Stimulated activated CD4-positive, alpha-beta T cell treated with anti-CD3 and anti-CD28 coated beads, Interleukin-4, amount 100 ng/mL, for 48 hours (primary cell): ENCODE results near the gene DLST.

Experiments
- DNase-seq, 2 donors: peaks; one replicate each; pipeline ENCODE4 v3.0.0-alpha.2; 2020; ENCODE audit warnings: low read depth in 2 of 2

DLST gene

DNA sequence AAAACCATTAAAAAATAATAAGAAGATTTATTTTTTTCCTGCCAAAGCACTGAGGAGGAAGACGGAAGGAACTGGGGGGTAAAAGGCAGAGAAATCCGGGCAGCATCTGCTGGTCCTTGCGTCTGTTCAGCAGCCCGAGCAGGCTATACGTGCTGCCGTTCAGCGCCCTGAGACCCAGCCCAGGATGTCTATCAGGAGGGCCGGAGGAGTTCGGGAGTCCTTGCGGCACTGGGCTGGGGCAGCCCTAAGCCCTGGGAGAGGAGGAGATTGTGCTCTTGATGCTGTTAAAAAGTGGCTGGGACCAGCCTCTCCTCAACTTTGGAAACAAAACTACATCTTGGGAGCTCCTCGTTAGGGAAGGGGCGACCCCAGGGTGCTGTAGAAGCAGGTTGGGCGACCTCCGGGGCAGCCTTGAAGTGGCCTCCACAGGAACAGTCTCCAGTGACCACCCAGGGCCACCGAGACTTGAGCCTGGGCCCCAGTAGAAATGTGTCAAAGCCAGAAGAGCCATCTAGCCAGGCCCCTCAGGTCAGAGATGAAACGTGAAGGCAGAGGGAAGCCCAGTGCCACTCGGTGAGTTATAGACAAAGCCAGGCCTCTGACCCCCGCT, 59.3 kb downstream of the DLST start:
- DNase-seq = no peak

DNA sequence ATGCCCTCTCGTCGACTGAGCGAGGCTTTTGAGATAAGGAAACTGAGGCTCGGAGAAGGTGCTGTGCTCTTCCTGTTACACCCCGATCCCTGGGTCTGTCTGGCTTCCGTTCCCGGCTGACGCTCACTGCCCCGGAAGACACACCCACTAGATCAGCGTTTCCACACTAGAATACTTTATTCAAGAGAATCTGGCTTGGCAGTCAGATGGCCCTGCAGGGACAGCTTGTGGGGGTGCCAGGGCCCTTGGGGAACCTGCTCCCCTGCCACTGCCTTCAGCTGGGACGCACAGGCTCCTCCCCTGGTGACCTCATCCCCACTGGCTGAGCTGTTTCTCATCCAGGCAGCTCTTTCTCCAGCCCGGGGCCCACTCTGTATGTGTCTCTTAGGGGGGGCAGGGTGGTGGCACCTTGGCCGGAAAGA, 60.0 kb downstream of the DLST start:
- peak; percentile 51 to 56 for DNase-seq

DNA sequence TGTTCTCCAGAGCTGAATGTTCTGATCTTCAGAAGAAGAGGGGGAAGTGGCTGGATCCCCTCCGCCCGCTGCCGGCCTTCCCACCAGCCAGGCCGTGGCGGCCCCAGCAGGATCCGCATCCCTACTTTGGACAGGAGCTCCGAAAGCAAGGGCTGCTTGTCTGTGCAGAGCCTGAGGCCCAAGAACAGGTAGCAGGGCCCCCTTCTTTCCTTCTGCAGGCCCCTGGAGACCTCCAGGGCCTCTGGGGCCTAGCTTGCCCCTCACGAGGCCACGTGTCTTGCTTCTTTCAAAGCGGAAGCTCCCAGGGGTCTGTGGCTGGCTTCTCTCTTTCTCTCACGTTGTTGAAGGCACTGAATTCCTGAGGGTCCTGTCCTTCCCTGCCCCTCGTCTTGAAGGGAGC, 60.5 kb downstream of the DLST start:
- no peak for DNase-seq

DNA sequence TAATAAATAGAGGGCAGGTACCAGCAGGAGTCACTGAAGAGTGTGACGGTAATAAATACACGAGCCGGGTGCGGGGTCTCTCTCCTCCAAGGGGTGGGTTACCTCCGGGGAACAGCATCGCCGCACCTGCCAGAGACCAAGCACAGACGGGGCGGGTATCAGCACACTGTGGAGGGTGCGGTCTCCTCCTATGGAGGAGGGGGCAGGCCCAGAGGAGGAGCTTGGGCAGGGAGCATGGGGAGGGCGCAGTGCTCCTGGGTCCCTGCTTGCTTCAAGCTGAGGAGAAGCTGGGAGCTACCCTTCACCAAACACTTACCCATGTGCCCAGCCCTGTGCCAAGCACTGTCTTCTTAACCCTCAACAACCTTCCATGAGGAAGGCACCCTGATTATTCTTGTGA, 60.9 kb downstream of the DLST start:
- DNase-seq = no peak

DNA sequence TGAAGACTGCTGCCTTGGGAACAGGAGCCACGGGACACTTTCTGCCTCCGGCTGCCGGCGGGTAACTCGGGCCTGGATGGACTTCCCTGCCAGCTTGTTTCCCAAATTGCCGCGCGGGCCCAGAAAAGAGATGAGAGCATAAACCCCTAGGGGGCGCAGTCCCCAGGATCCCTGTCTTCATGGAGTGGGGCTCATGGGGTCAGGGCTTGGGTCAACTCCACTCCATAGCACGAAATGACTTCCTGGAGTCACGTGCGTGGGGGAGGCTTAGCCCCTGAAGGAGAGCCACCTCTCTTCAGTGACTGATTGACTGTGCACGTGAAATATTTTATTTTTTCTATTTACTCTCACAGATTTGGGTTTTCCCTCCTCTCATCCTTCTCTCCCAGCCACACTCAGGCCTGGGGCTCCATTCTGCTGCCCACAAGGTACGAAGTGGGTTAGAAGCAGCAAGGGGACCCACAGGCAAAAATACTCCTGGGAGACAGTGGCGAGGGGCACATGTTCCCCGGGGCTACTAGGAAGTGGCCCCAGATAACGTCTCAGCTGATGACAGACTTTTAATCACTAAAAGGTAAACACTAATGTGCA, 63.6 kb downstream of the DLST start:
- peak in 1 of 2 donors; percentile 28 for DNase-seq

DNA sequence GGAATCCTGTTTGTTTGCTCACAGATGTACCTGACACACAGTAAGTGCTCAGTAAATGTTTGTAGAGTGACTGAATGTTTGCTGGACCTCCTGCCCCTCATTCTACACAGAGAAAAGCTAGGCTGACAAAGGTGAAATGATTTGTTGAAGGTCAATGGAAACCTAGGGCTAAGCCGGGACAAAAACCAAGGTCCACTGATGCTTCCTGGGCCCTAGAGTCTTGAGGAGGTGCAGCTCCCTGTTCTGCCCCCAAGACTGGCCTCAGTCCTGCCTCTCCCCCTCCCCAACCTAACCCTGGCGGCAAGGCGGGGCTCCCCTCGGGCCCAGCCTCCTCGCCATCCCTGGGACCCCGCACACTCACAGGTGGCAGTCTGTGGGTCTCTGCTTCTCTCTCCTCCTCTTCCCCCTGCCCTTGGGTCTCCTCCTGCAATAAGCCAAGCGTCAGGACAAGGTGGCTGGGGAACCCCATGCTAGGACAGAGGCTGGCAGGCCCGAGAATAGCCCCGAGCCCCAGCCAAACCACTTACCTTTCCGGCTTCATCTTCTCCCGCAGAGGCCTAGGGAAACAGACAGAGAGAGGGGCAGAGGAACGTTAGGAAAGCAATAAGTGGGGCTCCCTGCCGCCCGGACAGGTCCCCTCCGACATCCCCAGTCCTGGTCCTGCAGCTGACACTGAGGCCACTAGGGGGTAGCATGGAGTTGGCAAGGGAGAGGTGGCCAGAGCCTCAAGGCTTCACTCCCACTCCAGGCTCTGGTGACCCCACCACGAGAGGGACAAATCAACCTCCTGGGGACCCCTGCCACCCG, 64.3 kb downstream of the DLST start:
- DNase-seq = peak; percentile 74 to 78

DNA sequence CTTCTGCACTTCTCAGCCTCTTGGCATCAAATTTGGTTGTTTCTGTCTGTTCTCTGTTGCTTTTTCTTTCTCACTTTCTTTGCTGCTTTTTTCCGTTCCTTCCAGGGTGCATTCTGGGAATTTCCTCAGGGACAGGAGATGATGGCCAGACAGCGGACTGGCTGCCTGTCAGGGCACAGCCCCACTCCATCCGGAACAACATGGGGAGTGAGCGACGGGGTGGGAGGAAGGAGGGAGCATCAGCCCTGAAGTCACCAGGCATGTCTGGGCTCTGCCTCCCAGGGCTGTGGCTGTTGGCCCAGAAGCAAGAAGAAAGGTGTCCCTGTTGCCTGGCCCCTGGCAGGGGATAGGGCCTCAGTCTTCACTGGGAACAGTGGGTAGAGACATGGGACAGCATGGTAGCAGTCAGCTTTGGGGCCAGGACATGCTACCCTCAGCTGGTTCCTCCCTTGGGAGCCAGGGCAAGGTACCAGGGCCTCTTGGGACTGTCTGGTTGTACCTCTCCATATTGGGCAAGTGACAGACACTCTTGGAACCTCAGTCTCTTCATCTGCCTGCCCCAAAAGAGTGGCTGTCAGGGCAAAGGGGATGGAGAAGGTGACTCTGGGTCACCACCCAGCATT, 65.1 kb downstream of the DLST start:
- no peak for DNase-seq

GRCh38 chr14:74947353-74948227, 65.9 kb downstream of the DLST start:
- no peak for DNase-seq

- no peak for DNase-seq
Observed at GRCh38 chr14:74948228-74949175, 66.8 kb downstream of the DLST start.

- DNase-seq = no peak
Observed at GRCh38 chr14:74949191-74949601, 67.5 kb downstream of the DLST start.

- no peak for DNase-seq
Observed at GRCh38 chr14:74949859-74950573, 68.3 kb downstream of the DLST start.

- DNase-seq = no peak
Observed at GRCh38 chr14:74950795-74951442, 69.2 kb downstream of the DLST start.

DNA sequence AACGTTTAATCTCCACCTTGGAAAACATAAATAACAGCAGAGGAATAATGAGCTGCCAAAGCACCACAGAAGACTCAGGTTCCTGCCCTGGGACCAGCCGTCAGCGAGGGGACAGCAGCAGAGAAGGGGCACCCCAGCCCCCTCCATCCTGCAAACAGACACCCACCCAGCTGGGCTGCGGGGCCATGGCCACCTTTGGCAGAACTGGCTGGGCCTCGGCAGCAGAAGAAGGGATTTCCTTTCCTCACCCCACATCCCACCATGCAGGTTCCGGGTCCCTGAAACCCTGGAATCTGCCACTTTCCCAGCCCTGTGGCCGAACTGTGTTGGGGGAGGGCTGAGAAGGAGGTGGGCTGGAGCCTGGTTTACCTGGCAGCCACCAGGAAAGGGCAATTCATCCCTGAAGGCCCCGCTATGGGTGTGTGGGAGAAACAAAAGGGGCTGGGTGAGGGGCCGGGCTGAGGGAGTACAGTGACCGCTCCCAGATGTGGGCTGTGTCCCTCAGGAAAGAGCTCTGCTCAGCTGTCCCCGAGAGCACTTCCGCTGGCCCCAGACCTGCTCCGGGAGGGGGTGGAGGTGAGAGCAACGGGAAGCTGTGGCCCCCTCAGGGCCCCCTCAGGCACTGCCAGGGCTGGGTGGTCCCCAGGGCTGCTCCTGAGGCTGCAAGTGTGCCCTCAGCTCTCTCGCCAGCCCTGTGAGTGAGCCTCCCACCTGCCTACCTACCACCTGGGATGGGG, 69.9 kb downstream of the DLST start:
- DNase-seq = no peak

DNA sequence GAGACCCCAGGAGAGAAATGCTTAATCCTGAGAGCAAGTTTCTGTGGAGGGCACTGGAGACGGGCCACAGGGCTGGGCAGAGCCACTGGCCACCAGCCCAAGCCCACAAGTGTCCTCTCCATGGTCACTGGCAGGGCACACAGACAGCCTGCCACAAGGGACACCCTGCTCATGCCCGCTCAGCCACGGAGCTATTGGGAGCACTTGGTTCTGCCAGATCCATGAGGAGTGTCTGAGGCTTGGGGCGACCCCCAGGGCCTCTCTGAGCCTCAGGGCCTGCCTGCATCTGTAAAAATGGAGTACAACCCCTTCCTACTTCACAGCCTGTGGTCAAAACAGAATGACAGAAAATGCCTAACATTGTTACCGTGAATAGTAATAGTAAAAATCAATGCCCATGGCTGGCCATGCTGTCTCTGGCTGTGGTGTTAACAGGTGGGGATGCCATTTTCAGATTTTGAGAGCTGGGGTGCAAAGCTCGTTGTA, 70.5 kb downstream of the DLST start:
- no peak for DNase-seq

- no peak for DNase-seq
Observed at GRCh38 chr14:74952697-74953484, 71.2 kb downstream of the DLST start.
